IPS-15b (cell line): ENCODE results near the gene CCR2.

ENCODE experiments used
- H3K27me3 ChIP-seq: one replicate; pipeline ENCODE4 v1.6.1; 2013; ENCODE audit warnings: low read length; ENCODE audit not compliant: control insufficient read depth, insufficient read depth
- H3K36me3 ChIP-seq: one replicate; pipeline ENCODE4 v1.6.1; 2013; ENCODE audit warnings: low read length; ENCODE audit not compliant: control insufficient read depth, insufficient read depth
- H3K4me1 ChIP-seq: one replicate; pipeline ENCODE4 v1.6.1; 2013; ENCODE audit warnings: mild to moderate bottlenecking, low read length; ENCODE audit not compliant: control insufficient read depth, insufficient read depth
- H3K4me3 ChIP-seq: one replicate; pipeline ENCODE4 v1.5.1; 2013; ENCODE audit warnings: low read depth, low read length
- H3K9ac ChIP-seq: one replicate; pipeline ENCODE4 v1.6.1; 2013; ENCODE audit warnings: low read depth, mild to moderate bottlenecking, low read length
- H3K9me3 ChIP-seq: one replicate; pipeline ENCODE4 v1.6.1; 2013; ENCODE audit warnings: mild to moderate bottlenecking, low read length; ENCODE audit not compliant: control insufficient read depth, insufficient read depth

Gene CCR2

GRCh38 chr3:46409739-46410489 lies 56.0 kb downstream of the CCR2 start:
- Histone ChIP-seq H3K4me3 (no peak overlapping the region), H3K9ac (no peak overlapping the region), H3K4me1 (no peaks in the 10 kb centered on the region), H3K9me3 (no peaks in the 10 kb centered on the region), H3K36me3 (no peaks in the 10 kb centered on the region), H3K27me3 (no peaks in the 10 kb centered on the region)
